Common myeloid progenitor, CD34-positive (primary cell): Measurements from ENCODE around the gene RPRD1B.

ENCODE experiments used
- CTCF ChIA-PET: fragments of 350-600 bp; sonication (Branson Sonifier 250); formaldehyde crosslinking; loops from one replicate; lab custom pipeline; 2021; ENCODE audit warnings: antibody characterized with exemption; lab: Charles Lee
- POLR2A ChIA-PET: fragments of 350-600 bp; sonication (Branson Sonifier 250); formaldehyde crosslinking; loops from one replicate; lab custom pipeline; 2021; ENCODE audit warnings: antibody characterized with exemption; lab: Charles Lee
- DNase-seq, 3 donors: peaks; one replicate each; pipeline versions ENCODE4 v3.0.0 to v3.0.0-alpha.2; 2013
- H3K27ac ChIP-seq, 2 experiments: 1 replicate in 1 of 2; 2 replicates in 1 of 2; pipeline ENCODE4 v1.7.0; 2013; ENCODE audit warnings: inconsistent platforms in 2 of 2, low read length in 2 of 2, mild to moderate bottlenecking in 2 of 2, low read depth in 1 of 2, moderate library complexity in 1 of 2; ENCODE audit not compliant: severe bottlenecking in 2 of 2, insufficient read depth in 1 of 2, poor library complexity in 1 of 2
- H3K27me3 ChIP-seq, 5 experiments: replicated peaks in 2 of 5; 1 replicate in 3 of 5; 2 replicates in 2 of 5; pipeline versions ENCODE4 v1.6.1 to v1.7.0; 2013; ENCODE audit warnings: low read length in 4 of 5, mild to moderate bottlenecking in 2 of 5, moderate library complexity in 2 of 5, inconsistent platforms in 1 of 5; ENCODE audit not compliant: insufficient read depth in 5 of 5, control insufficient read depth in 4 of 5
- H3K36me3 ChIP-seq, 4 experiments: 1 replicate in 2 of 4; 2 replicates in 2 of 4; pipeline versions ENCODE4 v1.6.1 to v1.7.0; 2013; ENCODE audit warnings: low read length in 3 of 4, control low read depth in 1 of 4, mild to moderate bottlenecking in 1 of 4; ENCODE audit not compliant: control insufficient read depth in 4 of 4, insufficient read depth in 4 of 4
- H3K4me1 ChIP-seq, 4 experiments: 1 replicate in 3 of 4; 2 replicates in 1 of 4; pipeline versions ENCODE4 v1.6.1 to v1.7.1; 2013; ENCODE audit warnings: low read length in 3 of 4, mild to moderate bottlenecking in 3 of 4, control low read depth in 1 of 4, inconsistent platforms in 1 of 4, moderate library complexity in 1 of 4; ENCODE audit not compliant: control insufficient read depth in 4 of 4, insufficient read depth in 4 of 4; ENCODE audit errors: control extremely low read depth in 1 of 4
- H3K4me3 ChIP-seq, 7 experiments: 1 replicate in 4 of 7; 2 replicates in 3 of 7; pipeline versions ENCODE4 v1.5.1 to v1.7.0; 2013; ENCODE audit warnings: mild to moderate bottlenecking in 7 of 7, low read length in 6 of 7, moderate library complexity in 6 of 7, inconsistent platforms in 2 of 7, low read depth in 2 of 7, control low read depth in 1 of 7; ENCODE audit not compliant: insufficient read depth in 4 of 7, control insufficient read depth in 1 of 7; ENCODE audit errors: extremely low read depth in 1 of 7
- H3K9me3 ChIP-seq, 5 experiments: 1 replicate in 4 of 5; 2 replicates in 1 of 5; pipeline versions ENCODE4 v1.6.1 to v1.7.1; 2013; ENCODE audit warnings: low read length in 4 of 5, mild to moderate bottlenecking in 2 of 5, inconsistent platforms in 1 of 5, low read depth in 1 of 5, moderate library complexity in 1 of 5; ENCODE audit not compliant: control insufficient read depth in 4 of 5, insufficient read depth in 2 of 5; ENCODE audit errors: control extremely low read depth in 1 of 5
- WGBS: methylation state at CpG from one replicate; pipeline ENCODE4 v1.1.5; 2013; ENCODE audit not compliant: insufficient coverage; 5-methylcytosine and 5-hydroxymethylcytosine counted together

Gene RPRD1B

DNA sequence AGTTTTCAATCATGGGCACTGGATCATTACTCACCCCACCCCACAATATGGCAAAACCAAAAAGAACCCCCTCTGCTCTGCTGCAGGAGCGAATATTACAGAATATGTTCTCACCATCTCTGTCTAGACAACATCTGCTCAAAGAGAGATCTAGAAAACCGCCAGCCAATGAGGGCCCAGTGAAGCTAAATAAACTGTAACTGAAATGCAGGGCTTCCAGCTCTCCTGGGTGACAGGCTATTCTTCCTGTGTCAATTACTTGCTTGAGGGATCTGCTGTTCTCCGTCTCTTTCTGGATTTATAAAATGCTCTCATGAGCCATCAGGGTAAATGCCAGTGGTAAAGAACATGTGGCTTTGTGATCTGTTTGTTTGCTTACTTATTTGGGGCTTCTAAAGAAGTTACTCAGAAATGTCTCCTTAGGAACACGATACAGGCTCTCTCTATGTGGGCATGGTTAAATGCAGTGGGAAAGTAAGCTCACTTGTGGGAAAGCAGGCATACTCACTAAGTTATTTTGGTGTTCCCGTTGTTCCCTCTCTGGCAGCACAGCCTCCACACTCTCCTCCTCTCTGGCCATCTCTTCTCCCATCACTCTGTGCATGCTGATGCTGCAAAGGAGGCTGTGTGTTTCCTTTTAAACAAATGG, 45.1 kb upstream of the RPRD1B start:
- H3K4me3 ChIP-seq, result no peak overlapping the region
- H3K36me3 ChIP-seq, result peaks cover 6 to 71% (median 30%) of the 10 kb centered on the region in 4 experiments
- H3K27ac ChIP-seq, result no peak overlapping the region
- peaks cover 12 to 26% (median 19%) of the 10 kb centered on the region in 4 experiments for H3K4me1 ChIP-seq
- DNase-seq, result no peak
- POLR2A ChIA-PET, result no interaction called here
- CTCF ChIA-PET, result no interaction called here
- WGBS, result 97% methylated on average over 4 of the region's 5 CpGs
- H3K9me3 ChIP-seq, result no peaks in the 10 kb centered on the region
- H3K27me3 ChIP-seq, result no peaks in the 10 kb centered on the region

DNA sequence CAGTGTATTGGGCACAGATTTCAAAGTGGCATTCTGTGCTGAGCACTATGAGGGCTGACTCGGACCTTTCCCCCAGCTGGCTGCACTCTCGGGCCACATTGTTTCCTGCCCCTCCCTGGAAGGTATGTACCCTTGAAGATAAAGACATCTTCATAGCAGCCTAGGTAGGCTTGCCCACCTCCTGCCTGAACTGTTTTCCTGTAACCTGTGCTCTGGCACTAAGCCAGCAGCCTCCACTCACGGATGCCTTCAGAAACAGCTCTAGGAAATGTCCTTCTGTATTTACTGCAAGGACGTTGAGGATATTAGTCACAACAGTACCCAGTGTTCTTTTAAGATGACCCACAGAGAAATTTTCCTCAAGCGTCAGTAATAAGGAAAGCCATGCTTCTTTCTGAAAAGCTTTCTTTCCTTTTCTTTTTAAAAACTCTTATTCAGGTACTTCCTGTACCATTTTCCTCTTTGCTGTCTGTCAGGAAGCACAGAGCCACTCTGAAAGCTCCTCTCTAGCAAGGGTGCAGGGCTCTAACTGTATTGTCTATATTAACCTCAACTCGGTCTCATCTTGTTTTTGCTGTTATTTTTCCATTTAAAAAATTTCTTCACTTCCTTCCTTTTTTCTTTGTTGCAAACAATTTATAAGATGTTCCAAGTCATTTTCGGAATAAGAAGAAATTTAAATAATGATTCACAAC, 43.8 kb upstream of the RPRD1B start:
- DNase-seq, result peak in 1 of 3 donors; percentile 10
- CTCF ChIA-PET, result no interaction called here
- POLR2A ChIA-PET, result no interaction called here
- H3K4me3 ChIP-seq, result no peak overlapping the region
- H3K4me1 ChIP-seq, result peaks cover 12 to 26% (median 19%) of the 10 kb centered on the region in 4 experiments
- no peaks in the 10 kb centered on the region for H3K9me3 ChIP-seq
- H3K27ac ChIP-seq, result peak overlapping the region in 1 of 2 experiments; percentile 41
- no peaks in the 10 kb centered on the region for H3K27me3 ChIP-seq
- WGBS, result 78% methylated on average over 5 of the region's 7 CpGs
- peaks cover 6 to 67% (median 38%) of the 10 kb centered on the region in 4 experiments for H3K36me3 ChIP-seq

DNA sequence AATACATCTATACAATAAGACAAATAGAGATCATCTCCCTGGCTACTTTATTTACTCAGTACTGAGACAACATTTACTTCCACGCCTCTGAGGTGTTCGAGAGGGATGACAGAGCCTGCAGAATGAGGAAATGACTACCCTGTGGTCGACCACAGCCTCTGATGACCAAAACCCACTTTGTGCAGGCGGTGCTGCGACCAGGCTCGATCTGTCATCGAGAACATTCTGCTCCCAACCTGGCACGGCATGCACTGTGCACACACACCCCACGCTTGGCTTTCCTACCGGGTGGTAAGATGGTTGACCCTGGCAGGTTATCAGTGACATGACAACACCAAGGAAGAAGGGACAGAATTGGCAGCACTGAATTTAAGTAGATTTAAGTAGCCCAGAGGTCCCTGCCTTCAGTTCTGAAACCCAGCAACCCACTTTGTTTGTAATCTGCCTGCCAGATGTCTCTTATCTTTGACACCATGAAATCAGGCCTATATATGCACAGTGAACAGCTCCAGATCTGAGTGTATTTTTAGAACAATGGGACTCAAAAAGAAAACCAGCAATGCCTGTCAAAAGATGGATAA, 42.9 kb upstream of the RPRD1B start:
- no peaks in the 10 kb centered on the region for H3K27me3 ChIP-seq
- ChIA-PET POLR2A (no interaction called here), CTCF (interaction anchor here (1.0 to 5.6 kb wide), 3 partner anchors 11 to 426 kb away, joined by 3 to 64 read pairs (median 3); no protein-coding TSS in a partner anchor)
- H3K27ac ChIP-seq, result peak overlapping the region in 1 of 2 experiments; percentile 41
- H3K9me3 ChIP-seq, result no peaks in the 10 kb centered on the region
- DNase-seq, result peak; percentile 75 to 96 (median 95)
- H3K4me3 ChIP-seq, result no peak overlapping the region
- WGBS, result 16% methylated on average over 10 of the region's 10 CpGs
- peaks cover 9 to 69% (median 45%) of the 10 kb centered on the region in 4 experiments for H3K36me3 ChIP-seq
- peaks cover 12 to 26% (median 19%) of the 10 kb centered on the region in 4 experiments for H3K4me1 ChIP-seq

DNA sequence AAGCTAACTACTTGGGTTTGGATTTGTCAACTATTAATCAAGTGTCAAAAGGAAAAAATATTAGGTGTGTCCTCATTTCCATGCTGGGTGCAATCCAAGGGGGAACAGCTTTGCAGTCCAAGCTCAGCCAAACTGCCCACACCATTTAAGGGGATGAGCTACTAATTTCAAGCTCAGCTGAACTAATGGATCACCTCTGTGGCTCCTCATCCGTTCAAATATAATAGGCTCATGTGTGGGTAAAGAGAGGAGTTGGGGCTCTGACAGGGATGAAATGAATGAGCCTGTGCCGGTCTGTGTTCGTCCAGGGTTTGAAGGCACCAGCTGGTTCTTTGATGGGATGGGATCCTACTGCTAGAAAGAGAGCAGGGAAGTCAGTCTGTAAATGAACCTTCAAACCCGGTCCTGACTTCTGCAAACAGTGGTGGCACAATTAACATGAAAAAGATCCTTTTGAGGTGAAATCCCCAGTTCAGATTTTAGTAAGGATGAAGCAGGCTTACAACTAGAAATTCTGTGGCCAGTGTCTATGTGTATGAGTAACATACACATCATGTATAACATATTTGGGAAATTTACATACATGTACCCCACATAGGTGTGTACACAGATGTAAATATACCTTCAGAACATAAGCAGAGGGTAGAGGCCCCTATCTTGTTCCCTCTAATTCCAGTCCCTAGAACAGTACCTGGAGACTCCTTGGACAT, 42.2 kb upstream of the RPRD1B start:
- ChIA-PET CTCF (interaction anchor here (0.6 to 5.6 kb wide), 9 partner anchors 11 to 587 kb away, joined by 3 to 64 read pairs (median 3); partner anchors contain the start of genes RPRD1B and TTI1), POLR2A (interaction anchor here (0.6 kb wide), 1 partner anchor 372 kb away, joined by 3 read pairs; no protein-coding TSS in a partner anchor)
- Histone ChIP-seq H3K9me3 (no peaks in the 10 kb centered on the region), H3K36me3 (peaks cover 10 to 71% (median 49%) of the 10 kb centered on the region in 4 experiments), H3K4me3 (no peak overlapping the region), H3K27ac (no peak overlapping the region), H3K27me3 (no peaks in the 10 kb centered on the region), H3K4me1 (peaks cover 12 to 26% (median 19%) of the 10 kb centered on the region in 4 experiments)
- no peak for DNase-seq
- WGBS, result 100% methylated on average over 4 of the region's 4 CpGs

DNA sequence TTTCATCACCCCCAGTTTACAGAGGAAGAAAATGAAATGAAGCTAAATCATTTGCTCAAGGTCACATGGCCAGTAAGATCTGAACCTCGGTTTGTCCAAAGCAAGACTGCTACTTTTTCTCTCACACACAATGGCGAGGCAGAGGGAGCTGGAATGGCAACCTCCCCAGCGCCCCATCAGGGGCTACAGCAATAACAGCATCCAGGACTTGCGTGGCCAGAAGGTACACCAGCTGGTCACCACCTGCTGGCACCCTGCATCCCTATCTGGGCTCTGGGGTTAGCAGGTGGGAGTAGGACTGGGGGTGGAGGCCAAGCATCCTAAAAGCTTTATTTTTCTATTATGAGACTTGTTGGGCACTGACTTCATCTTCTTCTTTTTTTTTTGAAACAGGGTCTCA, 41.6 kb upstream of the RPRD1B start:
- Histone ChIP-seq H3K4me3 (no peak overlapping the region), H3K36me3 (peaks cover 11 to 71% (median 52%) of the 10 kb centered on the region in 4 experiments), H3K4me1 (peaks cover 12 to 26% (median 19%) of the 10 kb centered on the region in 4 experiments), H3K27me3 (no peaks in the 10 kb centered on the region), H3K9me3 (no peaks in the 10 kb centered on the region), H3K27ac (no peak overlapping the region)
- 96% methylated on average over 4 of the region's 4 CpGs for WGBS
- CTCF ChIA-PET, result interaction anchor here (0.6 to 5.6 kb wide), 9 partner anchors 10 to 587 kb away, joined by 3 to 64 read pairs (median 3); partner anchors contain the start of genes RPRD1B and TTI1
- POLR2A ChIA-PET, result interaction anchor here (0.6 kb wide), 1 partner anchor 373 kb away, joined by 3 read pairs; no protein-coding TSS in a partner anchor
- DNase-seq, result no peak

DNA sequence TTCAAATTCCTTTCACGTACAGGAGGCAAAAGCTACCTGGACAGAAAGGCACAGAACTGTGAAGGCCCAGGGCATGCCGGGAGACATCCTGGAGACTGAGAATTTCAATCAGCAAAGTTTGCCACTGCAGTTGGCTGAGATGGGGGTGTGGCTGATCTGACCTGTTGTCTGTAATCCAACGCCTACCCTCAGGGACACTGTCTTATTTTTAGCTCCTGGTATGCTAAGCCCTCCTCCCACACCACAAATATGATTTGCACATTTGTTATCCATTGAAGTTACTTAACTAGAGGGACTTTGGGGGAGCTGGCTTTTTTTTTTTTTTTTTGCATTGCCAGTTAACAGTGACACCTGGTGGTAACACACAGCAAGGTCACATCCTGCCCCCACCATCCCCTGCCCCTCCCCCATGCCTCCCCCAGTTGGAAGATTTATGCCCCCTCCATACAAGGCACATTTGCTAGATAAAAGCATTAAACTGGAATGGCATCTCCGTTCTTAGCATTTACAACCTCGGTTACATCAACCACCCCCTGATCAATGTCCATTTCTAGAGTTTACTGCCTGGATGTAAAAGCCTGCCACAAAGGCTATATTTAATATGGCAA, 40.6 kb upstream of the RPRD1B start:
- H3K36me3 ChIP-seq, result peaks cover 11 to 71% (median 54%) of the 10 kb centered on the region in 4 experiments
- ChIA-PET POLR2A (no interaction called here), CTCF (interaction anchor here (0.6 to 5.6 kb wide), 8 partner anchors 12 to 858 kb away, joined by 3 to 64 read pairs (median 3); partner anchors contain the start of genes RPRD1B and TTI1)
- no peaks in the 10 kb centered on the region for H3K9me3 ChIP-seq
- no peak overlapping the region for H3K27ac ChIP-seq
- H3K4me1 ChIP-seq, result peaks cover 12 to 26% (median 19%) of the 10 kb centered on the region in 4 experiments
- H3K4me3 ChIP-seq, result no peak overlapping the region
- WGBS, result 100% methylated on average over 2 of the region's 5 CpGs
- DNase-seq, result peak; percentile 38 to 62 (median 59)
- no peaks in the 10 kb centered on the region for H3K27me3 ChIP-seq
